Measurements from ENCODE around the gene MRGPRG.

GRCh38 chr11:3181725-3182461, 36.7 kb downstream of the MRGPRG start:
- TF ChIP-seq CTCF (IDR thresholded peaks at IDR 0.05; ENCODE audit: borderline replicate concordance, extremely low read depth, low read length, poor library complexity, severe bottlenecking) (no peak), EZH2 (IDR thresholded peaks at IDR 0.05; ENCODE audit: borderline replicate concordance, low read depth, low read length, severe bottlenecking) (no peak)
